RWPE1 (cell line): Measurements from ENCODE around the gene TRIM43B.
"Not testable (repeated sequence)": the region's sequence is repeated elsewhere in the genome, so short reads cannot be mapped to it uniquely, and the experiment has no call there.

ENCODE experiments used
- CTCF ChIA-PET: fragments of 350-600 bp; sonication (Branson Sonifier 250); formaldehyde crosslinking; extraction: SDS; loops from one replicate; lab custom pipeline; 2021; lab: Yijun Ruan, JAX
- POLR2A ChIA-PET: fragments of 400-600 bp; formaldehyde crosslinking; extraction: SDS; loops from one replicate; lab custom pipeline; 2020; ENCODE audit warnings: antibody characterized with exemption; ENCODE audit not compliant: low non-redundant PET; lab: Yijun Ruan, JAX
- DNase-seq: peaks from one replicate; pipeline ENCODE4 v3.0.0; 2012; ENCODE audit warnings: low spot score
- H3K27ac ChIP-seq: fragments of 450-650 bp; 2 replicates; pipeline ENCODE4 v1.5.1; 2017

The TRIM43B gene

GRCh38 chr2:95435162-95435871 is 49.2 kb downstream of the TRIM43B start:
- DNase-seq, POLR2A ChIA-PET, CTCF ChIA-PET, H3K27ac ChIP-seq: not testable (repeated sequence)

- CTCF ChIA-PET, DNase-seq, POLR2A ChIA-PET, H3K27ac ChIP-seq: not testable (repeated sequence)
Observed at GRCh38 chr2:95434507-95435076, 50.0 kb downstream of the TRIM43B start.

DNA sequence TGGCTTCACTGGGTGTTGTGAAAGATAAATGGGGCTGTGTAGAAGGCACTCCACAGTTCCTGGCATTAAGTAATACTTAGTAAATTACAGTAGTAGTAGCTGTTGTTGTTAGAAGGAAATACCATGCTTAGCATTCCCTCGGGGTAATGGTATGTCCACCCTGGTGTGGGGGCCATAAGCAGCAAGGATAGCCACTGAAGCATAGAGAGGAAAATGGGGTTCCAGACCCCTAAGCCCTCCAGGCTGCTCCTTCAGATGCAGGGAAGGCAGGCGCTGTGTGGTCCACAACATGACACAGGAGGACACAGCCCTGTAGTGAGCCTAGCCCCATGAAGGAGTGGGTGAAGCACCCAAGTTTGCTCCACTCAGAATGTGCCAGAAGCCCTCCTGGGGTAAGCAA is 50.6 kb downstream of the TRIM43B start:
- DNase-seq, POLR2A ChIA-PET, H3K27ac ChIP-seq, CTCF ChIA-PET: not testable (repeated sequence)

DNA sequence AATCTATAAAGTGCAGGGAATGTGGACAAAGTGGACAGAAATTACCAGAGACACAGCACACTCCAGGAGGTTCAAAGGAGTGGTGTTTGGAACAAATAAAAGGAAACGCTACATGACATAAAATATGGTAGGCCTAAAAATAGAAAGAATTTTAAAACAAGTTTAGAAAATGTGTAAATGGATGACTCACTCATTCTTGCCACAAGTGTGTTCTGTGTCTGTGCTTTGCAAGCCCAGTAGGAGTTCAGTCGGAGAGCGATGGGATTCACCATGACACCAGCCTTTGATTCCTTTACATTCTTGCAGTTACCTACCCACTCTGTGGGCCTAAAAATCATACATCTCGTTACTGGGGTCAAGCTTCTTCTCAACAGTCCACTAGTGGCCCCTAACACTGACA is 51.2 kb downstream of the TRIM43B start:
- H3K27ac ChIP-seq, POLR2A ChIA-PET, CTCF ChIA-PET, DNase-seq: not testable (repeated sequence)

DNA sequence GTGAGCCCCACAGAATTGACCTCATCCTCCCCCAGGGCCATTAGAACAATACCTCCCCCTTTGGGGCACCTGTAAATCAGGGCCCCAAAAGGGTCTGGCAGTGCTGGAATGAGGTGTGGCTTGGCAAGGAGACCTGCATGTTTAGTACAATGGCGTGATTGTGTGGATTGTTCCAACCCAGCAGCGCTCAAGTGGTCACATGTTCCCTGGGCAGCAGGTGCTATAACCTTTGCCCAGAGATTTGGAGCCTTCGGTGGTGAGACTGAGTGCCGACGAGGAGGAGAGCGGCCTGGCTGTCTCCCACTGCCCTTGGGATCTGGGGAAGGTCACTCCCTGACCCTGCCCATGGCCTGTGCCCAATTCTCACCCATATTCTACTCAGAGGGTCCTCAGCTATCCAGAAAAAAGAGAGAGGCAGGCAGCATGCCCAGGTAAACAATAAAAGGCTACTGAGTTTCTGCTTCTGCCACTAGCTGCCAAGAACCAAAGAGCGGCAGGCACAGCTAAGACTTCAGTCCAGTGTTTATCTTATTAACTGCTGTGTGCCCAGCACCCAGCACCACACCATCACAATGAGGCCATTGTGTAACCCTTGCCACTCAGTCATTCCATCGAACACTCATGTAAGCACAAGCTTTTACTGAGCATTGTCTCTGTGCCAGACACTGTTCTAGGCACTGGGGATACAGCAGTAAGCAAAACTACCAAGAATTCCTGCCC is 54.6 kb downstream of the TRIM43B start:
- CTCF ChIA-PET, DNase-seq, H3K27ac ChIP-seq, POLR2A ChIA-PET: not testable (repeated sequence)

- CTCF ChIA-PET, H3K27ac ChIP-seq, DNase-seq, POLR2A ChIA-PET: not testable (repeated sequence)
Observed at GRCh38 chr2:95427196-95427867, 57.2 kb downstream of the TRIM43B start.
